CD14-positive monocyte (primary cell): ENCODE results near the gene SIRT7. TPM values are rescaled to one million over a fixed set of nuclear protein-coding genes. Genes with fewer than 3 reads are reported as not detected.

Source experiments
- DNase-seq, 3 donors: peaks; one replicate each; pipeline ENCODE4 v3.0.0-alpha.2; 2011 to 2022
- H2AFZ ChIP-seq: 2 replicates; pipeline ENCODE4 v1.6.0; 2012; ENCODE audit warnings: mild to moderate bottlenecking, low read depth, low read length, inconsistent platforms; ENCODE audit not compliant: insufficient read depth, poor library complexity, severe bottlenecking
- H3K27ac ChIP-seq, 2 donors: 1 replicate in 1 of 2; 2 replicates in 1 of 2; pipeline ENCODE4 v1.5.1; 2012 to 2013; ENCODE audit warnings: low read length in 2 of 2, control low read depth in 1 of 2, inconsistent platforms in 1 of 2, low read depth in 1 of 2, mild to moderate bottlenecking in 1 of 2
- H3K27me3 ChIP-seq, 2 donors: one replicate each; pipeline versions ENCODE4 v1.6.0 to v1.6.1; 2011 to 2013; ENCODE audit warnings: low read length in 2 of 2; ENCODE audit not compliant: control insufficient read depth in 2 of 2, insufficient read depth in 2 of 2
- H3K36me3 ChIP-seq, 2 donors: replicated peaks in 1 of 2; 1 replicate in 1 of 2; 2 replicates in 1 of 2; pipeline versions ENCODE4 v1.5.1 to v1.6.1; 2012 to 2013; ENCODE audit warnings: low read length in 2 of 2, control low read depth in 1 of 2, inconsistent platforms in 1 of 2, mild to moderate bottlenecking in 1 of 2; ENCODE audit not compliant: insufficient read depth in 2 of 2, control insufficient read depth in 1 of 2
- H3K4me1 ChIP-seq, 2 donors: 1 replicate in 1 of 2; 2 replicates in 1 of 2; pipeline versions ENCODE4 v1.5.1 to v1.6.1; 2012 to 2013; ENCODE audit warnings: low read length in 2 of 2, control low read depth in 1 of 2, inconsistent platforms in 1 of 2, mild to moderate bottlenecking in 1 of 2, moderate library complexity in 1 of 2; ENCODE audit not compliant: insufficient read depth in 2 of 2, control insufficient read depth in 1 of 2
- H3K4me2 ChIP-seq: replicated peaks from 2 replicates; pipeline ENCODE3; 2012; ENCODE audit warnings: low read length, moderate library complexity, mild to moderate bottlenecking; ENCODE audit not compliant: poor library complexity, severe bottlenecking; ENCODE audit errors: extremely low read depth
- H3K4me3 ChIP-seq, 3 experiments: fragments of 200-600 bp in 1 of 3; sonication (generic) in 1 of 3; replicated peaks in 1 of 3; 1 replicate in 2 of 3; 2 replicates in 1 of 3; pipeline ENCODE4 v1.5.1; 2011 to 2013; ENCODE audit warnings: low read length in 3 of 3, mild to moderate bottlenecking in 3 of 3, control low read depth in 2 of 3, low read depth in 2 of 3, inconsistent platforms in 1 of 3, moderate library complexity in 1 of 3
- H3K79me2 ChIP-seq: 2 replicates; pipeline ENCODE4 v1.6.0; 2012; ENCODE audit warnings: mild to moderate bottlenecking, control low read depth, inconsistent platforms, low read length, moderate library complexity; ENCODE audit not compliant: insufficient read depth
- H3K9ac ChIP-seq: 2 replicates; pipeline ENCODE4 v1.6.0; 2017; ENCODE audit warnings: low read length, mild to moderate bottlenecking; ENCODE audit not compliant: insufficient read depth, poor library complexity, severe bottlenecking
- H3K9me3 ChIP-seq, 2 donors: replicated peaks in 1 of 2; 1 replicate in 1 of 2; 2 replicates in 1 of 2; pipeline versions ENCODE4 v1.5.1 to v1.6.1; 2012 to 2013; ENCODE audit warnings: low read length in 2 of 2, control low read depth in 1 of 2; ENCODE audit not compliant: control insufficient read depth in 1 of 2, insufficient read depth in 1 of 2
- H4K20me1 ChIP-seq: 2 replicates; pipeline ENCODE4 v1.6.0; 2012; ENCODE audit warnings: mild to moderate bottlenecking, low read length, control low read depth, moderate library complexity; ENCODE audit not compliant: insufficient read depth
- H3K27ac Mint-ChIP-seq, 7 donors: one replicate each; pipeline ENCODE4 v1.8.0; 2020; ENCODE audit warnings: mild to moderate bottlenecking in 7 of 7, mixed read lengths in 7 of 7, moderate library complexity in 6 of 7, inconsistent platforms in 2 of 7
- H3K27me3 Mint-ChIP-seq, 3 donors: one replicate each; pipeline ENCODE4 v1.8.0; 2021 to 2022; ENCODE audit warnings: low read depth in 3 of 3, mild to moderate bottlenecking in 3 of 3, mixed read lengths in 3 of 3, moderate library complexity in 3 of 3, inconsistent platforms in 1 of 3
- H3K36me3 Mint-ChIP-seq, 2 donors: one replicate each; pipeline ENCODE4 v1.8.0; 2020; ENCODE audit warnings: mixed read lengths in 2 of 2, inconsistent platforms in 1 of 2, mild to moderate bottlenecking in 1 of 2
- H3K4me1 Mint-ChIP-seq: one replicate; pipeline ENCODE4 v1.8.0; 2020; ENCODE audit warnings: mild to moderate bottlenecking, mixed read lengths
- H3K4me3 Mint-ChIP-seq, 2 donors: one replicate each; pipeline ENCODE4 v1.8.0; 2020; ENCODE audit warnings: mild to moderate bottlenecking in 2 of 2, mixed read lengths in 2 of 2, moderate library complexity in 1 of 2
- H3K9me3 Mint-ChIP-seq, 7 donors: one replicate each; pipeline ENCODE4 v1.8.0; 2020 to 2022; ENCODE audit warnings: mixed read lengths in 7 of 7, mild to moderate bottlenecking in 6 of 7, moderate library complexity in 6 of 7, inconsistent platforms in 2 of 7
- WGBS: methylation state at CpG from one replicate; pipeline ENCODE4 v1.1.5; 2013; ENCODE audit warnings: missing lambda C conversion rate; ENCODE audit not compliant: insufficient coverage; 5-methylcytosine and 5-hydroxymethylcytosine counted together
- intact Hi-C, 2 donors: fragments of 100-400 bp; cut with micrococcal nuclease; formaldehyde crosslinking; loops; one replicate each; pipeline versions ENCODE4 v1.15.0 to v1.15.1; 2023
- polyA plus RNA-seq, 3 donors: library from polyadenylated mRNA; depleted of rRNA in 1 of 3; unstranded in 2 of 3; stranded (reverse) in 1 of 3; fragments of 300-500 nt in 2 of 3; fragments of >200 nt in 1 of 3; fragmentation: Illumina TruSeq in 2 of 3; gene quantifications; 1 replicate in 2 of 3; 2 replicates in 1 of 3; pipeline ENCODE4 v1.2.3, GENCODE V29; 2012 to 2021
- TF ChIP-seq, protein P1 (sequence below): fragments of 200-600 bp; IDR thresholded peaks from one replicate; pipeline ENCODE4 v1.8.0; 2022; ENCODE audit warnings: antibody characterized with exemption, mild to moderate bottlenecking

SIRT7 gene
- polyA plus RNA-seq, 3 donors = 22.5 to 73.5 (median 23.7) TPM

DNA sequence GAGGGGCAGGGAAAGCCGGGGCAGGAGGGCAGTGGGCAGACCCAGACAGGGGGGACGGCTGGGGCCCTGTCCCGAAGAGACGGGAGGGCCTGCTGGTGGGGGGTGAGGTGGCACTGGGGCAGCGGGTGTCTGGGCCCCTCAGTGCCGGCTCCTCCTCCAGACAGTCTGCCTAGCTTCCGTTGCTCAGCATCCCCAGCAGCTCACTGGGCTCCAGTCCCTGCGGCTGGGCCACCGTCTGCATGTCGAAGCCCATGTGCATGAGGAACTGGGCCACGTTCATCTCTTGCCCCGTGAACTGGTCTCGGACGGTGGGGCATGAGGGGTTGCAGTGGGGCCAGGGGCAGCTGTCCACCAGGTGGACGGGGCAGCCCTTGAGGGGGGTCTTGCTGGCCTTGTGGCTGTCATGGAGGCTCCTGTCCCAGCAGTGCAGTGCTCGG is 34.8 kb upstream of the SIRT7 start:
- DNase-seq = no peak
- H2AFZ ChIP-seq = no peak overlapping the region
- H3K9me3 Mint-ChIP-seq = peaks cover 0 to 5% (median 2%) of the 10 kb centered on the region in 7 donors
- no peaks in the 10 kb centered on the region for H3K4me1 Mint-ChIP-seq
- no peaks in the 10 kb centered on the region for H3K79me2 ChIP-seq
- H3K27ac Mint-ChIP-seq = no peak overlapping the region
- 87% methylated on average over 15 of the region's 16 CpGs for WGBS
- H3K9ac ChIP-seq = no peak overlapping the region
- H3K36me3 Mint-ChIP-seq = no peaks in the 10 kb centered on the region
- no peaks in the 10 kb centered on the region for H4K20me1 ChIP-seq
- no peak overlapping the region for H3K4me2 ChIP-seq
- no peaks in the 10 kb centered on the region for H3K36me3 ChIP-seq
- peaks cover 0 to 4% of the 10 kb centered on the region in 2 donors for H3K4me1 ChIP-seq
- intact Hi-C loops = no loop called here
- H3K27ac ChIP-seq = no peak overlapping the region
- no peak overlapping the region for H3K4me3 ChIP-seq
- no peaks in the 10 kb centered on the region for H3K9me3 ChIP-seq
- TF ChIP-seq, protein P1, sequence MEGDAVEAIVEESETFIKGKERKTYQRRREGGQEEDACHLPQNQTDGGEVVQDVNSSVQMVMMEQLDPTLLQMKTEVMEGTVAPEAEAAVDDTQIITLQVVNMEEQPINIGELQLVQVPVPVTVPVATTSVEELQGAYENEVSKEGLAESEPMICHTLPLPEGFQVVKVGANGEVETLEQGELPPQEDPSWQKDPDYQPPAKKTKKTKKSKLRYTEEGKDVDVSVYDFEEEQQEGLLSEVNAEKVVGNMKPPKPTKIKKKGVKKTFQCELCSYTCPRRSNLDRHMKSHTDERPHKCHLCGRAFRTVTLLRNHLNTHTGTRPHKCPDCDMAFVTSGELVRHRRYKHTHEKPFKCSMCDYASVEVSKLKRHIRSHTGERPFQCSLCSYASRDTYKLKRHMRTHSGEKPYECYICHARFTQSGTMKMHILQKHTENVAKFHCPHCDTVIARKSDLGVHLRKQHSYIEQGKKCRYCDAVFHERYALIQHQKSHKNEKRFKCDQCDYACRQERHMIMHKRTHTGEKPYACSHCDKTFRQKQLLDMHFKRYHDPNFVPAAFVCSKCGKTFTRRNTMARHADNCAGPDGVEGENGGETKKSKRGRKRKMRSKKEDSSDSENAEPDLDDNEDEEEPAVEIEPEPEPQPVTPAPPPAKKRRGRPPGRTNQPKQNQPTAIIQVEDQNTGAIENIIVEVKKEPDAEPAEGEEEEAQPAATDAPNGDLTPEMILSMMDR = no peak
- H3K27me3 ChIP-seq = peaks cover 0 to under 1% of the 10 kb centered on the region in 2 donors
- H3K27me3 Mint-ChIP-seq = peaks cover 7 to 20% (median 20%) of the 10 kb centered on the region in 3 donors
- no peak overlapping the region for H3K4me3 Mint-ChIP-seq

DNA sequence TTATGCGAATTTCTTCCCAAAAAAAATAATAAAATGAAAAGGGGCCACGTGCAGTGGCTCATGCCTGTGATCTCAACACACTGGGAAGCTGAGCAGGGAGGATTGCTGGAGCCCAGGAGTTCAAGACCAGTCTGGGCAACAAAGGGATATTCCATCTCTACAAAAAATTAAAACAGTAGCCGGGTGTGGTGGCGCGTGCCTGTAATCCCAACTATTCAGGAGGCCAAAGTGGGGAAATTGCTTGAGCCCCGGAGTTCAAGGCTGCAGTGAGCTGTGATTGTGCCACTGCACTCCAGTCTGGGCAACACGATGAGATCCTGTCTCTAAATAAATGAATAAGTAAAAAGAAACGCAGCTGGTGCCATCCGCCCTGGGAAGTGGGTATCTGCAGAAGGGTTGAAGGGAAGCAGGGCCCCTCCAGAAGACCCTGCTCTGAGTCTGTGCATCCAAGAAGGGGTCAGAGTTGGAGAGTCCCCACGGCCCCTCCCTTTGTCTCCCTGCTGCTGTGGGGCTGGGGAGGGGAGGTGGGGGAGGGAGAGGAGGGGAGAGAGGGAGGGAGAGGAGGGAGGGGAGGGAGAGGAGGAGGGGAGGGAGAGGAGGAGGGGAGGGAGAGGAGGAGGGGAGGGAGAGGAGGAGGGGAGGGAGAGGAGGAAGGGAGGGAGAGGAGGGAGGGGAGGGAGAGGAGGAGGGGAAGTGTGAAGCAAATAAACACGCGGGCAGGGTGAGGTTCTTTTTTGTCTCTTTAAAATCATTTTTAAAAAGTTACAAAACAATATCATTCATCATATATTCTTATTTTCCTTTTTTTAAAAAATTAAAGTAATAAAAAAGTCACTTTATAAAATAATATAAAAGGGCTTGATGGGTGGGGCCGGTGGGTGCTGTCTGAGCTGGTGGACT is 34.1 kb upstream of the SIRT7 start:
- Histone ChIP-seq H3K27ac (no peak overlapping the region), H3K27me3 (no peaks in the 10 kb centered on the region), H3K4me1 (peaks cover 0 to 4% of the 10 kb centered on the region in 2 donors), H3K9me3 (no peaks in the 10 kb centered on the region), H3K4me3 (no peak overlapping the region), H2AFZ (no peak overlapping the region), H4K20me1 (no peaks in the 10 kb centered on the region), H3K36me3 (no peaks in the 10 kb centered on the region), H3K79me2 (no peaks in the 10 kb centered on the region), H3K9ac (no peak overlapping the region), H3K4me2 (no peak overlapping the region)
- Mint-ChIP-seq H3K27me3 (peaks cover 7 to 17% (median 16%) of the 10 kb centered on the region in 3 donors), H3K4me3 (no peak overlapping the region), H3K9me3 (peaks cover 0 to 5% (median 2%) of the 10 kb centered on the region in 7 donors), H3K27ac (no peak overlapping the region), H3K36me3 (no peaks in the 10 kb centered on the region), H3K4me1 (no peaks in the 10 kb centered on the region)
- intact Hi-C loops = no loop called here
- TF ChIP-seq, protein P1 = no peak
- 78% methylated on average over 5 of the region's 13 CpGs for WGBS
- no peak for DNase-seq
